K562 (cell line): ENCODE data around the gene VEZF1. TPM values are rescaled to one million over a fixed set of nuclear protein-coding genes. Genes with fewer than 3 reads are reported as not detected.
A peak's percentile ranks its signal among the peaks of the same experiment; 100 is the strongest.

Source experiments
- CBX3 ChIP-seq, 2 experiments: IDR thresholded peaks; 1 replicate in 1 of 2; 2 replicates in 1 of 2; pipeline ENCODE4 v1.6.1; 2012; ENCODE audit warnings: inconsistent platforms in 2 of 2, low read length in 2 of 2, borderline replicate concordance in 1 of 2, control low read depth in 1 of 2
- KAT8 ChIP-seq: fragments of 450-650 bp; IDR thresholded peaks from 2 replicates; pipeline ENCODE4 v1.6.1; 2016; ENCODE audit warnings: low read depth, mild to moderate bottlenecking
- MCM2 ChIP-seq: fragments of 450-650 bp; IDR thresholded peaks from 2 replicates; pipeline ENCODE4 v1.6.1; 2017; ENCODE audit warnings: low read depth, mild to moderate bottlenecking
- MCM3 ChIP-seq: fragments of 450-650 bp; IDR thresholded peaks from 2 replicates; pipeline ENCODE4 v1.6.1; 2016
- MYNN ChIP-seq, 2 experiments: sonication (generic); formaldehyde crosslinking in 1 of 2; IDR thresholded peaks; 2 replicates each; pipeline versions ENCODE4 v1.5.0 to v1.6.1; 2016 to 2020; ENCODE audit warnings: antibody characterized with exemption in 1 of 2, missing genetic modification reagents in 1 of 2
- POLR2A ChIP-seq: fragments of 450-650 bp; conservative IDR thresholded peaks from 2 replicates; pipeline ENCODE4 v1.6.1; 2016
- PTRF ChIP-seq: fragments of 450-650 bp; IDR thresholded peaks from 2 replicates; pipeline ENCODE4 v1.6.1; 2016; ENCODE audit warnings: mild to moderate bottlenecking, missing genetic modification characterization, missing compliant biosample characterization
- RBBP5 ChIP-seq: fragments of 200-600 bp; sonication (generic); IDR thresholded peaks from 2 replicates; pipeline ENCODE4 v1.6.1; 2012; ENCODE audit warnings: borderline replicate concordance, mild to moderate bottlenecking, low read length, control low read depth, inconsistent platforms; ENCODE audit not compliant: insufficient read depth, poor library complexity, severe bottlenecking
- SREBF1 ChIP-seq: fragments of 150-350 bp; IDR thresholded peaks from 2 replicates; pipeline ENCODE4 v1.6.1; 2014; ENCODE audit warnings: antibody characterized with exemption, low read depth, low read length, borderline replicate concordance
- TBP ChIP-seq: optimal IDR thresholded peaks from 2 replicates; pipeline ENCODE3; 2011; ENCODE audit warnings: low read depth, low read length, improper control_type of control experiment
- TEAD4 ChIP-seq, 2 experiments: sonication (generic) in 1 of 2; formaldehyde crosslinking in 1 of 2; IDR thresholded peaks; 2 replicates each; pipeline versions ENCODE4 v1.6.1 to v1.8.0; 2012 to 2022; ENCODE audit warnings: borderline replicate concordance in 1 of 2, inconsistent platforms in 1 of 2, low read length in 1 of 2, mild to moderate bottlenecking in 1 of 2, missing genetic modification reagents in 1 of 2
- ZNF134 ChIP-seq: fragments of 250-450 bp; sonication (Bioruptor Pico); conservative IDR thresholded peaks from 2 replicates; pipeline ENCODE4 v1.4.0; 2020
- ZNF253 ChIP-seq: fragments of 250-450 bp; sonication (Bioruptor Pico); conservative IDR thresholded peaks from 2 replicates; pipeline ENCODE4 v1.6.1; 2021; ENCODE audit warnings: mild to moderate bottlenecking
- ZNF830 ChIP-seq: fragments of 250-450 bp; sonication (Bioruptor Pico); IDR thresholded peaks from 2 replicates; pipeline ENCODE4 v1.5.0; 2021; ENCODE audit warnings: mild to moderate bottlenecking
- polyA plus RNA-seq, 8 experiments: library from polyadenylated mRNA; depleted of rRNA in 4 of 8; stranded (reverse) in 5 of 8; unstranded in 3 of 8; fragments of >200 nt; fragmentation: Nextera tagmentation in 2 of 8; fragmentation: Illumina TruSeq in 1 of 8; extraction: Ambion mirVana in 2 of 8; extraction: Trizol in 1 of 8; gene quantifications; 2 replicates each; pipeline versions ENCODE4 v1.2.1 to v1.2.3, GENCODE V29; 2011 to 2014; ENCODE audit warnings: inconsistent platforms in 1 of 8, missing spikeins in 1 of 8
- total RNA-seq, 7 experiments: library from RNA; depleted of rRNA in 6 of 7; stranded (reverse); fragments of >200 nt in 6 of 7; fragmentation: Illumina TruSeq in 2 of 7; extraction: Trizol in 2 of 7; gene quantifications; 2 replicates each; pipeline versions ENCODE4 v1.2.1 to v1.2.3, GENCODE V29; 2011 to 2021; ENCODE audit warnings: low replicate concordance in 1 of 7
- TF ChIP-seq, protein P1 (sequence below): fragments of 450-650 bp; formaldehyde crosslinking; IDR thresholded peaks from 2 replicates; pipeline ENCODE4 v1.4.0; 2020; ENCODE audit warnings: mild to moderate bottlenecking, moderate library complexity
- TF ChIP-seq, protein P2 (sequence below): fragments of 250-450 bp; sonication (Bioruptor Pico); IDR thresholded peaks from 2 replicates; pipeline ENCODE4 v1.5.0; 2020; ENCODE audit warnings: mild to moderate bottlenecking
- TF ChIP-seq, protein P3 (sequence below): sonication (generic); formaldehyde crosslinking; IDR thresholded peaks from 2 replicates; pipeline ENCODE4 v1.8.1; 2023; ENCODE audit warnings: mild to moderate bottlenecking, missing genetic modification reagents, moderate library complexity
- TF ChIP-seq, protein P4 (sequence below): fragments of 250-450 bp; sonication (Bioruptor Pico); IDR thresholded peaks from 2 replicates; pipeline ENCODE4 v1.8.0; 2022; ENCODE audit warnings: inconsistent platforms
- TF ChIP-seq, protein P5 (sequence below): fragments of 250-450 bp; sonication (Bioruptor Pico); IDR thresholded peaks from 2 replicates; pipeline ENCODE4 v1.5.0; 2020; ENCODE audit warnings: mild to moderate bottlenecking, borderline replicate concordance

Gene VEZF1
- total and polyA plus RNA-seq, 9 of the 15 experiments (the other 6 are each of a cell fraction or from before 2014, with no cell fraction given) = 9.5 to 33.4 (median 22.1) TPM

DNA sequence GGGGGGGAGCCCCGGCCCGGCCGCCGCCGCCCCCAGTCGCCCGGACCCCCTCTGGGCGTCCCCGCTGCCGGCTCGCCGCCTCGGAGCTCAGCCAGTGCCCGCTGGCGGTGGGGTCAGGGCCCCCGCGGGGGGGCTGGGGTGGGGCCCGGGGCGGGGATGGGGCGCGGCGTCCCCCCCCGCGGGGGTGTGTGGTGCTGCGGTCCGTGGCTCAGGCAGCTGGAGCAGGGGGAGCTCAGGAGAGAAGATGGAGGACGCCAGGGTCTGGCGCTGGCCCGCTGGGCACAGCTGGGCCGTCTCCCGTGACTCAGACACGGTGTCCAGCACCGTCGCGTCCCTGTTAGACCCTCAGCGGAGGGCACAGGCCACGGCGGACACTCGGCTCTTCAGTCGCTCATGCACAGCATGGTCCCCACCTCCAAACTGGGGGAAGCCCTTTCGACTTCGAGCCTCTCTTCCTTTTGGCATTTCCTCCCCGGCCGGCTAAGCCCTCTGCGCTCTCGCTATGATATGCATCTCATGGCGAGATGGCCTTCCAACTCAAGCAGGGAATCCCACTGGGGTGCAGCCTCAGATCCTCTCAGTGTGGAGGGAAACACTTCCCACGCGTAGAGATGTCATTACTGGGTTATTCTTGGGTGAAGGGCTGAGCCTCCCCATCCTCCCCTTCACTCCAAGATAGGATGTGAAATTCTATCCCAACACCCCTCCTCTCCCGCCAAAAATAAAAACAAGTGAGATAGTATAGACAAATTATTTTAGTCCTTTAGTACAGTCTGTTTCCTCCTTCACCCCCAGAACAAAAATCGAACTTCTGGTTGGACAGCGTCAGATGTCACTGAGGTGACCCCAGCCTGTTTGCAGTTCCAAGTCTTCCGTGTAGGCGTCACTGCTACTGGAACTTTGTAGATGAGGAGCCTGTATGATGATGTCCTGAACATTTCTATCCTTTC, 522 bp upstream of the VEZF1 start (continued):
- TF ChIP-seq MCM3 (no peak), ZNF830 (0 out of 2 replicates have a peak, but pooled peaks have one; percentile 93), PTRF (tag) (no peak), TEAD4 (IDR thresholded peaks at IDR 0.05; ENCODE audit: low read length) (peak; percentile 9; the same call in 1 of the 2 replicates), TEAD4 (CRISPR knock-in tag; IDR thresholded peaks at IDR 0.05; ENCODE audit: borderline replicate concordance) (no peak), RBBP5 (no peak), KAT8 (no peak), MYNN (IDR thresholded peaks at IDR 0.05) (peak; percentile 62), MYNN (CRISPR knock-in tag; IDR thresholded peaks at IDR 0.05) (no peak), SREBF1 (no peak), TBP (no peak), MCM2 (no peak), CBX3 (IDR thresholded peaks at IDR 0.05; ENCODE audit: borderline replicate concordance in 1 of 2, low read length in 2 of 2) (no peak), POLR2A (peak; percentile 85), ZNF134 (no peak), ZNF253 (CRISPR knock-in tag) (no peak)
- TF ChIP-seq, protein P1, sequence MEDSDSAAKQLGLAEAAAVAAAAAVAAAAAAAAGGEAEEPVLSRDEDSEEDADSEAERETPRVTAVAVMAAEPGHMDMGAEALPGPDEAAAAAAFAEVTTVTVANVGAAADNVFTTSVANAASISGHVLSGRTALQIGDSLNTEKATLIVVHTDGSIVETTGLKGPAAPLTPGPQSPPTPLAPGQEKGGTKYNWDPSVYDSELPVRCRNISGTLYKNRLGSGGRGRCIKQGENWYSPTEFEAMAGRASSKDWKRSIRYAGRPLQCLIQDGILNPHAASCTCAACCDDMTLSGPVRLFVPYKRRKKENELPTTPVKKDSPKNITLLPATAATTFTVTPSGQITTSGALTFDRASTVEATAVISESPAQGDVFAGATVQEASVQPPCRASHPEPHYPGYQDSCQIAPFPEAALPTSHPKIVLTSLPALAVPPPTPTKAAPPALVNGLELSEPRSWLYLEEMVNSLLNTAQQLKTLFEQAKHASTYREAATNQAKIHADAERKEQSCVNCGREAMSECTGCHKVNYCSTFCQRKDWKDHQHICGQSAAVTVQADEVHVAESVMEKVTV (CRISPR knock-in tag) = no peak
- TF ChIP-seq, protein P2, sequence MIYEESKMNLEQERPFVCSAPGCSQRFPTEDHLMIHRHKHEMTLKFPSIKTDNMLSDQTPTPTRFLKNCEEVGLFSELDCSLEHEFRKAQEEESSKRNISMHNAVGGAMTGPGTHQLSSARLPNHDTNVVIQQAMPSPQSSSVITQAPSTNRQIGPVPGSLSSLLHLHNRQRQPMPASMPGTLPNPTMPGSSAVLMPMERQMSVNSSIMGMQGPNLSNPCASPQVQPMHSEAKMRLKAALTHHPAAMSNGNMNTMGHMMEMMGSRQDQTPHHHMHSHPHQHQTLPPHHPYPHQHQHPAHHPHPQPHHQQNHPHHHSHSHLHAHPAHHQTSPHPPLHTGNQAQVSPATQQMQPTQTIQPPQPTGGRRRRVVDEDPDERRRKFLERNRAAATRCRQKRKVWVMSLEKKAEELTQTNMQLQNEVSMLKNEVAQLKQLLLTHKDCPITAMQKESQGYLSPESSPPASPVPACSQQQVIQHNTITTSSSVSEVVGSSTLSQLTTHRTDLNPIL (CRISPR knock-in tag) = peak; percentile 76
- TF ChIP-seq, protein P3, sequence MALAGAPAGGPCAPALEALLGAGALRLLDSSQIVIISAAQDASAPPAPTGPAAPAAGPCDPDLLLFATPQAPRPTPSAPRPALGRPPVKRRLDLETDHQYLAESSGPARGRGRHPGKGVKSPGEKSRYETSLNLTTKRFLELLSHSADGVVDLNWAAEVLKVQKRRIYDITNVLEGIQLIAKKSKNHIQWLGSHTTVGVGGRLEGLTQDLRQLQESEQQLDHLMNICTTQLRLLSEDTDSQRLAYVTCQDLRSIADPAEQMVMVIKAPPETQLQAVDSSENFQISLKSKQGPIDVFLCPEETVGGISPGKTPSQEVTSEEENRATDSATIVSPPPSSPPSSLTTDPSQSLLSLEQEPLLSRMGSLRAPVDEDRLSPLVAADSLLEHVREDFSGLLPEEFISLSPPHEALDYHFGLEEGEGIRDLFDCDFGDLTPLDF (CRISPR knock-in tag) = no peak
- TF ChIP-seq, protein P4, sequence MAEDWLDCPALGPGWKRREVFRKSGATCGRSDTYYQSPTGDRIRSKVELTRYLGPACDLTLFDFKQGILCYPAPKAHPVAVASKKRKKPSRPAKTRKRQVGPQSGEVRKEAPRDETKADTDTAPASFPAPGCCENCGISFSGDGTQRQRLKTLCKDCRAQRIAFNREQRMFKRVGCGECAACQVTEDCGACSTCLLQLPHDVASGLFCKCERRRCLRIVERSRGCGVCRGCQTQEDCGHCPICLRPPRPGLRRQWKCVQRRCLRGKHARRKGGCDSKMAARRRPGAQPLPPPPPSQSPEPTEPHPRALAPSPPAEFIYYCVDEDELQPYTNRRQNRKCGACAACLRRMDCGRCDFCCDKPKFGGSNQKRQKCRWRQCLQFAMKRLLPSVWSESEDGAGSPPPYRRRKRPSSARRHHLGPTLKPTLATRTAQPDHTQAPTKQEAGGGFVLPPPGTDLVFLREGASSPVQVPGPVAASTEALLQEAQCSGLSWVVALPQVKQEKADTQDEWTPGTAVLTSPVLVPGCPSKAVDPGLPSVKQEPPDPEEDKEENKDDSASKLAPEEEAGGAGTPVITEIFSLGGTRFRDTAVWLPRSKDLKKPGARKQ (CRISPR knock-in tag) = no peak
- TF ChIP-seq, protein P5, sequence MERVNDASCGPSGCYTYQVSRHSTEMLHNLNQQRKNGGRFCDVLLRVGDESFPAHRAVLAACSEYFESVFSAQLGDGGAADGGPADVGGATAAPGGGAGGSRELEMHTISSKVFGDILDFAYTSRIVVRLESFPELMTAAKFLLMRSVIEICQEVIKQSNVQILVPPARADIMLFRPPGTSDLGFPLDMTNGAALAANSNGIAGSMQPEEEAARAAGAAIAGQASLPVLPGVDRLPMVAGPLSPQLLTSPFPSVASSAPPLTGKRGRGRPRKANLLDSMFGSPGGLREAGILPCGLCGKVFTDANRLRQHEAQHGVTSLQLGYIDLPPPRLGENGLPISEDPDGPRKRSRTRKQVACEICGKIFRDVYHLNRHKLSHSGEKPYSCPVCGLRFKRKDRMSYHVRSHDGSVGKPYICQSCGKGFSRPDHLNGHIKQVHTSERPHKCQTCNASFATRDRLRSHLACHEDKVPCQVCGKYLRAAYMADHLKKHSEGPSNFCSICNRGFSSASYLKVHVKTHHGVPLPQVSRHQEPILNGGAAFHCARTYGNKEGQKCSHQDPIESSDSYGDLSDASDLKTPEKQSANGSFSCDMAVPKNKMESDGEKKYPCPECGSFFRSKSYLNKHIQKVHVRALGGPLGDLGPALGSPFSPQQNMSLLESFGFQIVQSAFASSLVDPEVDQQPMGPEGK (CRISPR knock-in tag) = peak; percentile 77; the same call in 1 of the 2 replicates
